Measurements from ENCODE around the gene AQP6. TPM values are rescaled to one million over a fixed set of nuclear protein-coding genes. Genes with fewer than 3 reads are reported as not detected.

AQP6 gene
- total and polyA plus RNA-seq, 5 donors from 2014 or later, result not detected

DNA sequence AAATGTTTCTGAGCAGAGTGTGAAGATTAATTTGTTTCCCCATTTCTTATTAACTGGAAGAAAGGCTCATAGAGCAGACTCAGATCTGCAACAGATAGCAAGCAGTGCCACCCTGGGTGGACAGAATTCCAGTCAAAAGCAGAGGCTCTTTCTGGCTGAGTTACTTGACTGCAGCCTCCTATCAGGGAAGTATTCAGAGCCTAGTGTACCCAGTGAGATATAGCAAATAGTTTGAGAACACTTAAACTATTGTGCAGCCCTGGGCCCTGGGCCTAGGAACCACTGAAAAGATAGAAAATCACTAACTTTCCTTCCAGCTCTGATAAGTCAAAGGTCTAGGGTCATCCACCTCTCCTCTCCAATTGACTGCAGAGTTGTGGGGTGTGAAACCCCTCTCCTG, 33.4 kb upstream of the AQP6 start:
- Histone ChIP-seq H3K27ac (ENCODE audit: insufficient read depth, low read length, poor library complexity, severe bottlenecking) (no peak overlapping the region), H3K27me3 (ENCODE audit: control insufficient read depth, insufficient read depth, low read length) (no peaks in the 10 kb centered on the region), H3K4me1 (ENCODE audit: control insufficient read depth, insufficient read depth, low read length, poor library complexity, severe bottlenecking) (peaks cover 28% of the 10 kb centered on the region), H3K36me3 (ENCODE audit: control insufficient read depth, insufficient read depth, low read length) (no peaks in the 10 kb centered on the region), H3K9me3 (ENCODE audit: control insufficient read depth in 2 of 2, low read length in 2 of 2) (no peaks in the 10 kb centered on the region), H3K4me3 (ENCODE audit: low read depth, low read length) (no peak overlapping the region)
- Mint-ChIP-seq H3K36me3 (peaks cover 4% of the 10 kb centered on the region), H3K9me3 (peaks cover 0 to 2% (median 0%) of the 10 kb centered on the region in 7 donors), H3K4me1 (peaks cover 2 to 33% (median 18%) of the 10 kb centered on the region in 4 donors), H3K27ac (peak overlapping the region in 1 of 3 donors; percentile 33), H3K27me3 (peaks cover 8% of the 10 kb centered on the region), H3K4me3 (no peak overlapping the region)
- ATAC-seq (ENCODE audit: low read depth in 2 of 2), result no peak
- DNase-seq, result no peak

DNA sequence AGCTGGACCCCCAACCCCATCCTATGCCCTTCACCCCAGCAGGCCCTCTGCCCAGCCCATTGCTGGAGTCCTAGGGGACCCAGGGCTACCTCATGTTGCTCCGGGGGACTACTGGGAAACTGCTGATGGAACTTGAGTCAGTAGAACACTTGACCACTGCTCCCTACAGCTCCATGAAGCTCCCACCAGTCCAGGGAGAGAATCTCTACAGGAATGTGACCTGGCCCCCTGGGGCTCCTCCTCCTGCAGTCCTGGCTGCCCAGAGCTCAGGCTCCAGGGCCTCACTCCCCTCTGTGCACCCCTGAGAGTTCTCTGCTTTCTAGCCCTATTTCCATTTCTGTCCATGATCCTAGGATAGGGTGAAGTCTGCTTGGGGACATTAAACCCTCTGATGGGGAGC, 33.0 kb upstream of the AQP6 start:
- Mint-ChIP-seq H3K4me3 (no peak overlapping the region), H3K36me3 (peaks cover 4% of the 10 kb centered on the region), H3K27ac (peak overlapping the region in 1 of 3 donors; percentile 33), H3K4me1 (peaks cover 6 to 37% (median 21%) of the 10 kb centered on the region in 4 donors), H3K9me3 (no peaks in the 10 kb centered on the region), H3K27me3 (peaks cover 4% of the 10 kb centered on the region)
- ATAC-seq (ENCODE audit: low read depth in 2 of 2), result no peak
- Histone ChIP-seq H3K27me3 (ENCODE audit: control insufficient read depth, insufficient read depth, low read length) (no peaks in the 10 kb centered on the region), H3K4me3 (ENCODE audit: low read depth, low read length) (no peak overlapping the region), H3K4me1 (ENCODE audit: control insufficient read depth, insufficient read depth, low read length, poor library complexity, severe bottlenecking) (peaks cover 31% of the 10 kb centered on the region), H3K9me3 (ENCODE audit: control insufficient read depth in 2 of 2, low read length in 2 of 2) (no peaks in the 10 kb centered on the region), H3K27ac (ENCODE audit: insufficient read depth, low read length, poor library complexity, severe bottlenecking) (no peak overlapping the region), H3K36me3 (ENCODE audit: control insufficient read depth, insufficient read depth, low read length) (no peaks in the 10 kb centered on the region)
- DNase-seq, result no peak

DNA sequence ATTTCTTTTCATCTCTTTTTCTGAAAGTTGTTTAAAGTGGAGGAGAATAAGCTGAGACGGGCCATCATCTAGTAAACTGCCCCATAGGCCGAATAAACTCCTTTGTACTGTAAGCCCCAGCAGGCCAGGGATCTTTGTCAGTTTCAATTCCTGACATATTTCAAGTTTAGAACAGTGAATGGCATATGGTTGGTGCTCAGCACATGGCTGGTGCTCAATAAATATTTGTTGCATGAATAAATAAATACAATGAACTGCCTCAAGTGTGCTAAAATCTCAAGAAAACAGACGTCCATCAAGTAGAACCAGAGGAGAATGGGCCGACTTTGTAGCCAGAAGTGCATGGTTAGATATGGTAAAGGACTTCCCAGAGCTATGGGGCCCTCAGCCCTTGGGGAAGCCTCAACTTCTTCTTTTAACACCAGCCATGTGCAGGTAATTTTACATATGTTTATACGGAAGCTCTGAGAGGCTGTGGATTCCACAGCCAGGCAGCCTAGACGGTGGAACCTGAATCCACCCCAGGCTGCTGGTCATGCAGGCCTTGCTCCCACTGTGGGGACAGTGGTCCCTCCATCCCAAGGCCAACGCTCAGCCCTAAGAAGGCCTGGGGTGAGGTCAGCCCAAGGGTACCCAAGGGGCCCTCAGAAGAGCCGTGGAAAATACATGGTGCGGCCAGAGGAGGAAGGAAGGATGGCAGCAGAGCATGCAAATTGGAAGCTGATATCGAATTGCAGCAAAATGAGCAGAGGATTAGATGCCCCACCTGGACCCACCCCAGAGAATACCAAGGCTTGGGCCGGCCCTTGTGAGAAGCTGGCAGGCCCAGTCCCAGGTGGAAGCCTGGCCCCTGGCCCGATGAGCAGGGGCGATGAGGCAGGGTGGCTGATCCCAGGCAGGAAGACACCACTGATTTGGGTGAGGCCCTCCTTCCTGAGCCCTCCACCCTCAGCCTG, 30.9 kb upstream of the AQP6 start:
- ATAC-seq (ENCODE audit: low read depth in 2 of 2) (no peak), DNase-seq (no peak)
- Mint-ChIP-seq H3K9me3 (no peaks in the 10 kb centered on the region), H3K27me3 (no peaks in the 10 kb centered on the region), H3K4me1 (peaks cover 12 to 59% (median 37%) of the 10 kb centered on the region in 4 donors), H3K4me3 (peak overlapping the region in 3 of 4 donors; percentile 12 to 31 (median 15)), H3K27ac (peak overlapping the region in 2 of 3 donors; percentile 90 to 100), H3K36me3 (peaks cover 4% of the 10 kb centered on the region)
- no peaks in the 10 kb centered on the region for H3K27me3 ChIP-seq (ENCODE audit: control insufficient read depth, insufficient read depth, low read length)
- H3K4me3 ChIP-seq (ENCODE audit: low read depth, low read length), result no peak overlapping the region
- no peaks in the 10 kb centered on the region for H3K36me3 ChIP-seq (ENCODE audit: control insufficient read depth, insufficient read depth, low read length)
- H3K4me1 ChIP-seq (ENCODE audit: control insufficient read depth, insufficient read depth, low read length, poor library complexity, severe bottlenecking), result peaks cover 52% of the 10 kb centered on the region
- H3K27ac ChIP-seq (ENCODE audit: insufficient read depth, low read length, poor library complexity, severe bottlenecking), result peak overlapping the region; percentile 92
- no peaks in the 10 kb centered on the region for H3K9me3 ChIP-seq (ENCODE audit: control insufficient read depth in 2 of 2, low read length in 2 of 2)

DNA sequence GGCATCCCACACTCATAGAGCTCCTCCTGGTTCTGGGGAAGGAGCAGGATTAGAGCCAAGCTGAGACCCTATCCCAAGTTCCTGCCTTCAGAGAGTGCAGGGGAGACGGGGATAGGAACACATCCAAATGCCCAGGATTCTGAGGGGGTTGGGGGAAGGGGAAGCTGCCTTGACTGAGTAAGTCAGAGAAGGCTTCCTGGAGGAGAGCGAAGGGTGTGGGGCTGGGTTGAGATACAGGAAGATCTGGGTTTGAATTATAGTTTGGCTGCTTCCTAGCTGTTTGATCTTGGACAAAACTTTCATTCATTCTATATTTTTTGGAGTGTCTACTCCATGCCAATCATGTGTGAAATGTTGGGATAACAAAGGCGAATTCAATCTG, 30.2 kb upstream of the AQP6 start:
- Histone ChIP-seq H3K4me3 (ENCODE audit: low read depth, low read length) (peak overlapping the region; percentile 37), H3K27ac (ENCODE audit: insufficient read depth, low read length, poor library complexity, severe bottlenecking) (peak overlapping the region; percentile 92), H3K4me1 (ENCODE audit: control insufficient read depth, insufficient read depth, low read length, poor library complexity, severe bottlenecking) (peaks cover 53% of the 10 kb centered on the region), H3K27me3 (ENCODE audit: control insufficient read depth, insufficient read depth, low read length) (no peaks in the 10 kb centered on the region), H3K9me3 (ENCODE audit: control insufficient read depth in 2 of 2, low read length in 2 of 2) (no peaks in the 10 kb centered on the region), H3K36me3 (ENCODE audit: control insufficient read depth, insufficient read depth, low read length) (no peaks in the 10 kb centered on the region)
- H3K27ac Mint-ChIP-seq, result peak overlapping the region; percentile 91 to 100 (median 97)
- peaks cover 12 to 62% (median 37%) of the 10 kb centered on the region in 4 donors for H3K4me1 Mint-ChIP-seq
- no peaks in the 10 kb centered on the region for H3K27me3 Mint-ChIP-seq
- H3K4me3 Mint-ChIP-seq, result peak overlapping the region in 3 of 4 donors; percentile 24 to 96 (median 80)
- ATAC-seq (ENCODE audit: low read depth in 2 of 2) (no peak), DNase-seq (peak in 1 of 3 donors; percentile 35)
- peaks cover 4% of the 10 kb centered on the region for H3K36me3 Mint-ChIP-seq
- no peaks in the 10 kb centered on the region for H3K9me3 Mint-ChIP-seq

- H3K4me1 ChIP-seq (ENCODE audit: control insufficient read depth, insufficient read depth, low read length, poor library complexity, severe bottlenecking), result peaks cover 53% of the 10 kb centered on the region
- H3K9me3 Mint-ChIP-seq, result no peaks in the 10 kb centered on the region
- DNase-seq (peak in 1 of 3 donors; percentile 92), ATAC-seq (ENCODE audit: low read depth in 2 of 2) (peak; percentile 36 to 65)
- H3K27me3 ChIP-seq (ENCODE audit: control insufficient read depth, insufficient read depth, low read length), result no peaks in the 10 kb centered on the region
- H3K4me3 ChIP-seq (ENCODE audit: low read depth, low read length), result peak overlapping the region; percentile 37
- H3K36me3 ChIP-seq (ENCODE audit: control insufficient read depth, insufficient read depth, low read length), result no peaks in the 10 kb centered on the region
- H3K9me3 ChIP-seq (ENCODE audit: control insufficient read depth in 2 of 2, low read length in 2 of 2), result no peaks in the 10 kb centered on the region
- peaks cover 4% of the 10 kb centered on the region for H3K36me3 Mint-ChIP-seq
- H3K27ac Mint-ChIP-seq, result peak overlapping the region; percentile 91 to 100 (median 97)
- no peaks in the 10 kb centered on the region for H3K27me3 Mint-ChIP-seq
- peaks cover 12 to 65% (median 37%) of the 10 kb centered on the region in 4 donors for H3K4me1 Mint-ChIP-seq
- peak overlapping the region in 3 of 4 donors; percentile 24 to 96 (median 80) for H3K4me3 Mint-ChIP-seq
- peak overlapping the region; percentile 92 for H3K27ac ChIP-seq (ENCODE audit: insufficient read depth, low read length, poor library complexity, severe bottlenecking)
These were observed 29.7 kb upstream of the AQP6 start for GRCh38 chr12:49942921-49943624.

- no peak for DNase-seq
- Mint-ChIP-seq H3K4me1 (peaks cover 12 to 65% (median 36%) of the 10 kb centered on the region in 4 donors), H3K9me3 (no peaks in the 10 kb centered on the region), H3K4me3 (peak overlapping the region in 3 of 4 donors; percentile 75 to 96 (median 80)), H3K36me3 (peaks cover 4% of the 10 kb centered on the region), H3K27ac (peak overlapping the region; percentile 97 to 100 (median 98)), H3K27me3 (no peaks in the 10 kb centered on the region)
- Histone ChIP-seq H3K36me3 (ENCODE audit: control insufficient read depth, insufficient read depth, low read length) (no peaks in the 10 kb centered on the region), H3K4me1 (ENCODE audit: control insufficient read depth, insufficient read depth, low read length, poor library complexity, severe bottlenecking) (peaks cover 53% of the 10 kb centered on the region), H3K4me3 (ENCODE audit: low read depth, low read length) (no peak overlapping the region), H3K9me3 (ENCODE audit: control insufficient read depth in 2 of 2, low read length in 2 of 2) (no peaks in the 10 kb centered on the region), H3K27ac (ENCODE audit: insufficient read depth, low read length, poor library complexity, severe bottlenecking) (peak overlapping the region; percentile 92), H3K27me3 (ENCODE audit: control insufficient read depth, insufficient read depth, low read length) (no peaks in the 10 kb centered on the region)
- ATAC-seq (ENCODE audit: low read depth in 2 of 2), result no peak
These were observed 29.2 kb upstream of the AQP6 start for GRCh38 chr12:49943625-49943960.

GRCh38 chr12:49944046-49944445, 28.7 kb upstream of the AQP6 start:
- H3K36me3 ChIP-seq (ENCODE audit: control insufficient read depth, insufficient read depth, low read length), result no peaks in the 10 kb centered on the region
- no peak for DNase-seq
- Mint-ChIP-seq H3K27me3 (no peaks in the 10 kb centered on the region), H3K4me3 (peak overlapping the region; percentile 26 to 96 (median 79)), H3K9me3 (no peaks in the 10 kb centered on the region), H3K36me3 (peaks cover 4% of the 10 kb centered on the region), H3K27ac (peak overlapping the region; percentile 97 to 100 (median 98)), H3K4me1 (peaks cover 12 to 65% (median 36%) of the 10 kb centered on the region in 4 donors)
- H3K9me3 ChIP-seq (ENCODE audit: control insufficient read depth in 2 of 2, low read length in 2 of 2), result no peaks in the 10 kb centered on the region
- no peaks in the 10 kb centered on the region for H3K27me3 ChIP-seq (ENCODE audit: control insufficient read depth, insufficient read depth, low read length)
- ATAC-seq (ENCODE audit: low read depth in 2 of 2), result no peak
- peak overlapping the region; percentile 88 for H3K4me3 ChIP-seq (ENCODE audit: low read depth, low read length)
- peak overlapping the region; percentile 92 for H3K27ac ChIP-seq (ENCODE audit: insufficient read depth, low read length, poor library complexity, severe bottlenecking)
- H3K4me1 ChIP-seq (ENCODE audit: control insufficient read depth, insufficient read depth, low read length, poor library complexity, severe bottlenecking), result peaks cover 53% of the 10 kb centered on the region

All from CD4-positive, CD25-positive, alpha-beta regulatory T cell (primary cell).